Thymus (tissue), 11 donors: Measurements from ENCODE around the gene NR2F1-AS1. TPM values are rescaled to one million over a fixed set of nuclear protein-coding genes. Genes with fewer than 3 reads are reported as not detected.
"Not testable (repeated sequence)": the region's sequence is repeated elsewhere in the genome, so short reads cannot be mapped to it uniquely, and the experiment has no call there.

Experiments used
- DNase-seq, 9 donors: peaks; one replicate each; pipeline ENCODE4 v3.0.0-alpha.2; 2013; ENCODE audit warnings: low spot score in 9 of 9, low read depth in 6 of 9, missing footprints in 1 of 9
- H3K27ac ChIP-seq, 2 donors: one replicate each; pipeline ENCODE4 v1.5.1; 2013; ENCODE audit warnings: control low read depth in 1 of 2, low read depth in 1 of 2, low read length in 1 of 2, mild to moderate bottlenecking in 1 of 2, moderate library complexity in 1 of 2
- H3K27me3 ChIP-seq, 2 donors: one replicate each; pipeline ENCODE4 v1.5.1; 2013; ENCODE audit warnings: low read length in 1 of 2; ENCODE audit not compliant: control insufficient read depth in 2 of 2, insufficient read depth in 1 of 2
- H3K36me3 ChIP-seq, 2 donors: one replicate each; pipeline ENCODE4 v1.5.1; 2013; ENCODE audit warnings: low read length in 1 of 2, mild to moderate bottlenecking in 1 of 2, moderate library complexity in 1 of 2; ENCODE audit not compliant: control insufficient read depth in 2 of 2, insufficient read depth in 2 of 2
- H3K4me1 ChIP-seq, 2 donors: one replicate each; pipeline ENCODE4 v1.5.1; 2013; ENCODE audit warnings: low read length in 2 of 2; ENCODE audit not compliant: control insufficient read depth in 2 of 2, insufficient read depth in 2 of 2
- H3K4me3 ChIP-seq, 2 donors: one replicate each; pipeline ENCODE4 v1.5.1; 2013; ENCODE audit warnings: low read length in 2 of 2, control low read depth in 1 of 2, mild to moderate bottlenecking in 1 of 2
- H3K9me3 ChIP-seq, 2 donors: one replicate each; pipeline ENCODE4 v1.5.1; 2013; ENCODE audit warnings: low read length in 1 of 2, mild to moderate bottlenecking in 1 of 2; ENCODE audit not compliant: control insufficient read depth in 2 of 2, insufficient read depth in 1 of 2
- WGBS: extraction: QIAGEN DNeasy Blood & Tissue Kit; methylation state at CpG from one replicate; pipeline ENCODE4 v1.1.7; 2013; 5-methylcytosine and 5-hydroxymethylcytosine counted together
- polyA plus RNA-seq: library from polyadenylated mRNA; stranded (reverse); fragments of 200-250 nt; gene quantifications from one replicate; pipeline ENCODE4 v1.2.3, GENCODE V29; 2013
- total RNA-seq: library from RNA; stranded (reverse); fragments of 120-200 nt; gene quantifications from one replicate; pipeline ENCODE4 v1.2.4, GENCODE V29; 2013
- donor health status: healthy.

The NR2F1-AS1 gene
- total and polyA plus RNA-seq, 2 donors, result 2.0 to 5.0 TPM

DNA sequence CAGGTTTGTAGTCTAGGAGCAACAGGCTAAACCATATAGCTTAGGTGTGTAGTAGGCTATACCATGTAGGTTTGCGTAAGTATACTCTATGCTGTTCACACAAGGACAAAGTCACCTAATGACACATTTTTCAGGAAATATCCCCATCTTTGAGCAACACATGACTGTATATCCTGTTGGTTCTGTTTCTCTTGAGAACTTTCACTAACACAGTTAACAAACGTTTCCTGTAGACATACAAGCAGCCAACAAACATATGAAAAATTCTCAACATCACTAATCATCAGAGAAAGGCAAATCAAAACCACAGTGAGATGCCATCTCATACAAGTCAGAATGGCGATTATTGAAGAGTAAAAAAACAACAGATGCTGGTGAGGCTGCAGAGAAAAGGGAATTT is 68.2 kb downstream of the NR2F1-AS1 start:
- no peak for DNase-seq
- H3K27ac ChIP-seq, result no peak overlapping the region

DNA sequence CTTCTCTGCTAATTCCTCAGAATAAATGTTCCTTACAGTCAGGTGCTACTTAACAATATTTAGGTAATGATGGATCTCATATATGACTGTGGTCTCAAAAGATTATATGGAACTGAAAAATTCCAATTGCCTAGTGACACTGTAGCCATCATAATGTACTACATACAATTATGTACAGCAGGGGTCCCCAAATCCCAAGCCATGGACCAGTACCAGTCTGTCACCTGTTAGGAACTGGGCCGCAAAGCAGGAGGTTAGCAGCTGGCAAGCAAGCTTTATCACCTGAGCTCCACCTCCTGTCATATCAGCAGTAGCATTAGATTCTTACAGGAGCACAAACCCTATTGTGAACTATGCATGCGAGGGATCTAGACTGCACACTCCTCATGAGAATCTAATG is 69.6 kb downstream of the NR2F1-AS1 start:
- DNase-seq, result no peak
- Histone ChIP-seq H3K27me3 (no peaks in the 10 kb centered on the region), H3K9me3 (no peaks in the 10 kb centered on the region), H3K4me1 (no peaks in the 10 kb centered on the region), H3K36me3 (no peaks in the 10 kb centered on the region), H3K27ac (no peak overlapping the region), H3K4me3 (no peak overlapping the region)
- 96% methylated on average over 2 of the region's 2 CpGs for WGBS

More for the DNA sequence above, 68.2 kb downstream of the NR2F1-AS1 start:
- 77% methylated on average over 3 of the region's 3 CpGs for WGBS
- H3K4me3 ChIP-seq, result no peak overlapping the region
- H3K36me3 ChIP-seq, result no peaks in the 10 kb centered on the region
- no peaks in the 10 kb centered on the region for H3K9me3 ChIP-seq
- H3K27me3 ChIP-seq, result no peaks in the 10 kb centered on the region
- no peaks in the 10 kb centered on the region for H3K4me1 ChIP-seq

DNA sequence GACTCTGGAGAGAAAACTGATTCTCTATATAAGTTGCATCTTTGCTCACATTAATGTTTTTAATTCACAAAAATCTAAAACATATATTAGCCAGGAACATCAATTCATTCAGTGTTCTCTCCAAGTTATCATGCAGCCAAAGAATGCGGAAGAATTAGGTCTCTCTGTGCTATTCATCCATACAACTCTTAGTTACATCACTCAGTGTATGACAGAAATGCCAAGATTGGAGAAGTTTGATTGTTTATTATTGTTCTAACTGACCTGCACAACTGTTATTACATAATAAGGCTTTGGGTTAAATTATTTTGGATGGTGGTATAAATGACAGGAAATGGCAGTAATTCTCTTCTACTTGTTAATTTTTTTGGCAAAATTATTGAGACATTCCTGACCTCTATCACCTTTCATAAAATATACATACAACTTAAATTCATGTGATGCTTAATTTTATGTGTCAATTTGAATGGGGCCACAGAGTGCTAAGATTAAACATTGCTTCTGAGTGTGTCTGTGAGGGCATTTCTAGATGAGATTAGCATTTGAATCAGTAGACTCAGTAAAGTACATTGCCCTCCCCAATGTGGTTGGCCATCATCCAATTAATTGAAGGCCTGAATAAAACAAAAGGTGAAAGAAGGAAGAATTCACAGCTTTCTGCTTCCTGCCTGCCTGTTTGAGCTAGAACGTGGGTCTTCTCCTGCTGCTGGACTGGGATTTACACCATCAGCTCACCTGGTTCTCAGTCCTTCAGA is 70.2 kb downstream of the NR2F1-AS1 start:
- no peaks in the 10 kb centered on the region for H3K9me3 ChIP-seq
- WGBS, result 47% methylated on average over 2 of the region's 2 CpGs

DNA sequence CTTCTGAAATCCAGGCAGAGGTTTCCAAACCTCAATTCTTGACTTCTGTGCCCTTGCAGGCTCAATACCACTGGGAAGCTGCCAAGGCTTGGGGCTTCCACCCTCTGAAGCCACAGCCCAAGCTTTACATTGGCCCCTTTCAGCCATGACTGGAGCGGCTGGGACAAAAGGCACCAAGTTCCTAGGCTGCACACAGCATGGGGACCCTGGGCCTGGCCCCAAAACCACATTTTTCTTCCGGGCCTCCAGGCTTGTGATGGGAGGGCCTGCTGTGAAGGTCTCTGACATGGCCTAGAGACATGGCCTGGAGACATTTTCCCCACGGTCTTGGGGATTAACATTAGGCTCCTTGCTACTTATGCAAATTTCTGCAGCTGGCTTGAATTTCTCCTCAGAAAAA is 75.5 kb downstream of the NR2F1-AS1 start:
- H3K27ac ChIP-seq, H3K4me3 ChIP-seq, DNase-seq, H3K9me3 ChIP-seq, H3K36me3 ChIP-seq, H3K27me3 ChIP-seq, H3K4me1 ChIP-seq: not testable (repeated sequence)
- WGBS, result 92% methylated on average over 3 of the region's 3 CpGs

More for the DNA sequence above, 70.2 kb downstream of the NR2F1-AS1 start:
- no peaks in the 10 kb centered on the region for H3K4me1 ChIP-seq
- DNase-seq, result no peak
- no peak overlapping the region for H3K4me3 ChIP-seq
- H3K27me3 ChIP-seq, result no peaks in the 10 kb centered on the region
- H3K27ac ChIP-seq, result no peak overlapping the region
- H3K36me3 ChIP-seq, result no peaks in the 10 kb centered on the region

DNA sequence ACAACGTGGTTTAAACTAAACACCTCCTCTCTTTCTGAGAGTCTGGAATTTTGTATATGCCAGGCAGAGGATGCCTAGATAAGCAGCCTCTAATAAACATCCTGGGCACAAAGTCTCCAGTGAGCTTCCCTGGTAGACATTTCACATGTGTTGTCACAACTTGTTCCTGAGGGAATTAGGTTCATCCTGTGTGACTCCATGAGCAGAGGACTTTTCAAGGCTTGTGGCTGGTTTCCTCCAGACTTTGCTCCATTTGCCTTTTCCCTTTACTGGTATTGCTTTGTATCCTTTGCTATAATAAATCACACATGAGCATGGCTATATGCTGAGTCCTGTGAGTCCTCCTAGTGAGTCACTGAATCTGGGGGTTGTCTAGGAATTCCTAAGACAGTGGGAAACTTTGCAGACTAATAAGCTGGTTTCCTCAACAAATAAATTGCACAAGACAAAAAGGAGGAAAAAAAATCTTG is 77.4 kb downstream of the NR2F1-AS1 start:
- Histone ChIP-seq H3K27ac (no peak overlapping the region), H3K4me1 (no peaks in the 10 kb centered on the region), H3K36me3 (no peaks in the 10 kb centered on the region), H3K4me3 (no peak overlapping the region), H3K9me3 (no peaks in the 10 kb centered on the region), H3K27me3 (no peaks in the 10 kb centered on the region)
- no peak for DNase-seq
- WGBS, result 63% methylated on average over 1 of the region's 1 CpG

DNA sequence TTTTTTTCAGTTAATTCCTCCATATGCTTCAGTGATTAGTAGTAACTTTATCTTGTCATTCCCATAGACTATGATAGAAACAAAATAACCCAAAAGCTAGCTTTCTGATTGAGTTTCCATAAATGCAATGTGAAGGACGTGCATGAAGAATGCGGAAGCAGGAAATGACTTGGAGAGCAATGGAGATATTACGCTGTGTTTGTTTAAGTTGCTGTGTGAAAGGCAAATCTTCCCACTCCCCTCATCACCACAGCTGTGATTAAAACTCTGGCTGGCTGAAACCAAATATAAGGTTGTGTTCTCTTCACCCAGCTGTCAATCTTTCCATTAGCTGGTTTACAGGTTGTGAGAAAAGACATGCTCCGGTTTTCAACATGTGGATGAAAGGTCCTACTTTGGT is 83.9 kb downstream of the NR2F1-AS1 start:
- Histone ChIP-seq H3K27me3 (no peaks in the 10 kb centered on the region), H3K9me3 (no peaks in the 10 kb centered on the region), H3K4me1 (no peaks in the 10 kb centered on the region), H3K4me3 (no peak overlapping the region), H3K36me3 (no peaks in the 10 kb centered on the region), H3K27ac (no peak overlapping the region)
- no peak for DNase-seq
- 85% methylated on average over 4 of the region's 4 CpGs for WGBS

DNA sequence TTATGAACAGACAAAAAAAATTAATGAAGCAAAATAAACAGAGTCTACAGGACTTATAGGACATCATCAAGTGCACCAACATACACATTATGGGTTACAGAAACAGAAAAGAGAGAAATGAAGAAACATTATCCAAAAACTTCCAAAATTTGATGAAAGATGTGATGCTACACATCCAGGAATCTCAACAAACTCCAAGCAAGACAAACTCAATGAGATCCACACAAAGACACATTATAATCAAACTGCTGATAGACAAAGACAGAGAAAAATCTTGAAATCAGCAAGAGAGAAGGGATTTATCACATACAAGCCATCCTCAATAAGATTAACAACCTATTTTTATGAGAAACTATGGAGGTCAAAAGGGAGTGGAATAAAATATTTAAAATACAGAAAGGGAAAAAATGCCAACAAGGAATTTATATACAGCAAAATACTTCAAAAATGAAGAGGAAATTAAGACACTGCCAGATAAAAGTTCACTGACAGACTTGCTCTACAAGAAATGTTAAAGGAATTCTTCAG is 101.0 kb downstream of the NR2F1-AS1 start:
- no peak overlapping the region for H3K4me3 ChIP-seq
- no peaks in the 10 kb centered on the region for H3K27me3 ChIP-seq
- no peak overlapping the region for H3K27ac ChIP-seq
- no peaks in the 10 kb centered on the region for H3K4me1 ChIP-seq
- H3K36me3 ChIP-seq, result no peaks in the 10 kb centered on the region
- peaks cover 0 to 3% of the 10 kb centered on the region in 2 donors for H3K9me3 ChIP-seq
- no peak for DNase-seq

DNA sequence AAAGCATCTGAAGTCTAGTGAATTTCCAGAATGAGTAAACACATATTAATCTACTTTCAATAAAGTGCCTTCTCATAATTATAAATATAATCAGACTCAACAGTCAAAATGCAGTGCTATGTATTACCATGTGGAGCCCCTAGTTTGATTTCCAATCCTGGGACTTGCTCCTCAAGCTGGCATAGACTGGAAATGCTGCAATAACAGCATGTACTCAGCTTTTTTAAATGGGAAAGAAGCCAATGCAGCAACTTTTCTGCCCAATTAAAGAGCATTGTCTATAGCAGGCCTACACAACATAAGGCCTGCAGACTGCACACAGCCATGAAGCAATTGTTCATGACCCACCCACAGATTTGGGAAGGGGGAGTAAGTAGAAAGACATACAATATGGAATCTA is 103.2 kb downstream of the NR2F1-AS1 start:
- H3K4me1 ChIP-seq, result no peaks in the 10 kb centered on the region
- H3K27me3 ChIP-seq, result no peaks in the 10 kb centered on the region
- H3K27ac ChIP-seq, result no peak overlapping the region
- H3K4me3 ChIP-seq, result no peak overlapping the region
- H3K36me3 ChIP-seq, result no peaks in the 10 kb centered on the region
- no peak for DNase-seq
- H3K9me3 ChIP-seq, result peaks cover 0 to 3% of the 10 kb centered on the region in 2 donors

DNA sequence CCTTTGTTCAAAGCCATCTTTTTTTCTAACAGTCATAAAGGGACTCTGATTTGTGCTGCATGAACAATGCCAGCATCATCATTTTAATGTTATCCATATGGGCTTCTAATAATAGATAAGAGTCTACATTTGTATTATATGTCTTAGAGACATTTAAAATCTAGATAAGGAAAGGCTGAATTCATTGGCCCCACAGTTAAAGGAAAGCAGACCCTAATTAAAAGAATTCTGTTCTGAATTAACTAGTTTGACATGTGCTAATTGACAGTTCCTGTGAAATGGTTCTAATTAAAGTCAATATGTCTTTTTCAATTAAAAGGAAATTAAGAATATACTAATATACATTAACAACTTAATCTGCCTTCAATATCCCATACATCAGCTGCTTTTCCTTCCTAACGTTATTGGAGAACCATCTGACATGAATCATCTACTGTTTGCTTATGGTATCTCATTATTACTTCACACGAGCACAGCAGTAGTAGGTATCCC is 104.7 kb downstream of the NR2F1-AS1 start:
- Histone ChIP-seq H3K36me3 (no peaks in the 10 kb centered on the region), H3K4me1 (no peaks in the 10 kb centered on the region), H3K27ac (no peak overlapping the region), H3K4me3 (no peak overlapping the region), H3K9me3 (no peaks in the 10 kb centered on the region), H3K27me3 (no peaks in the 10 kb centered on the region)
- DNase-seq, result no peak
- WGBS, result 78% methylated on average over 2 of the region's 2 CpGs
